ENCODE data around the gene TMEM45A. TPM values are rescaled to one million over a fixed set of nuclear protein-coding genes. Genes with fewer than 3 reads are reported as not detected.
"Not testable (repeated sequence)": the region's sequence is repeated elsewhere in the genome, so short reads cannot be mapped to it uniquely, and the experiment has no call there.

The TMEM45A gene
- total and polyA plus RNA-seq, 4 donors: 16.7 to 31.3 (median 21.5) TPM

GRCh38 chr3:100541428-100541827 lies 49.0 kb downstream of the TMEM45A start:
- H3K27ac ChIP-seq (ENCODE audit: low read depth, low read length); H3K4me3 ChIP-seq (ENCODE audit: low read depth, low read length); H3K27me3 ChIP-seq (ENCODE audit: control insufficient read depth, insufficient read depth, low read length); H3K36me3 ChIP-seq (ENCODE audit: control insufficient read depth, insufficient read depth, low read length); H3K4me1 ChIP-seq (ENCODE audit: control insufficient read depth, insufficient read depth, low read length); H3K9me3 ChIP-seq (ENCODE audit: control insufficient read depth, insufficient read depth, low read length); DNase-seq (ENCODE audit: low read depth in 4 of 6, low spot score in 6 of 6): not testable (repeated sequence)
- WGBS (ENCODE audit: insufficient coverage): 80% methylated on average over 1 of the region's 3 CpGs

GRCh38 chr3:100545371-100545770 lies 53.0 kb downstream of the TMEM45A start:
- H3K27ac ChIP-seq (ENCODE audit: low read depth, low read length): no peak overlapping the region
- no peaks in the 10 kb centered on the region for H3K4me1 ChIP-seq (ENCODE audit: control insufficient read depth, insufficient read depth, low read length)
- DNase-seq (ENCODE audit: low read depth in 4 of 6, low spot score in 6 of 6): no peak
- no peak overlapping the region for H3K4me3 ChIP-seq (ENCODE audit: low read depth, low read length)
- H3K9me3 ChIP-seq (ENCODE audit: control insufficient read depth, insufficient read depth, low read length): no peaks in the 10 kb centered on the region
- H3K27me3 ChIP-seq (ENCODE audit: control insufficient read depth, insufficient read depth, low read length): no peaks in the 10 kb centered on the region
- no peaks in the 10 kb centered on the region for H3K36me3 ChIP-seq (ENCODE audit: control insufficient read depth, insufficient read depth, low read length)
- WGBS (ENCODE audit: insufficient coverage): 53% methylated on average over 2 of the region's 2 CpGs

GRCh38 chr3:100546020-100546744 lies 53.8 kb downstream of the TMEM45A start:
- no peaks in the 10 kb centered on the region for H3K36me3 ChIP-seq (ENCODE audit: control insufficient read depth, insufficient read depth, low read length)
- WGBS (ENCODE audit: insufficient coverage): 80% methylated on average over 1 of the region's 3 CpGs
- H3K27me3 ChIP-seq (ENCODE audit: control insufficient read depth, insufficient read depth, low read length): no peaks in the 10 kb centered on the region
- no peak overlapping the region for H3K4me3 ChIP-seq (ENCODE audit: low read depth, low read length)
- H3K9me3 ChIP-seq (ENCODE audit: control insufficient read depth, insufficient read depth, low read length): no peaks in the 10 kb centered on the region
- DNase-seq (ENCODE audit: low read depth in 4 of 6, low spot score in 6 of 6): no peak
- H3K4me1 ChIP-seq (ENCODE audit: control insufficient read depth, insufficient read depth, low read length): no peaks in the 10 kb centered on the region
- no peak overlapping the region for H3K27ac ChIP-seq (ENCODE audit: low read depth, low read length)

GRCh38 chr3:100548053-100548452 lies 55.6 kb downstream of the TMEM45A start:
- WGBS (ENCODE audit: insufficient coverage): 0% methylated on average over 1 of the region's 2 CpGs
- Histone ChIP-seq H3K36me3 (ENCODE audit: control insufficient read depth, insufficient read depth, low read length) (no peaks in the 10 kb centered on the region), H3K27me3 (ENCODE audit: control insufficient read depth, insufficient read depth, low read length) (no peaks in the 10 kb centered on the region), H3K9me3 (ENCODE audit: control insufficient read depth, insufficient read depth, low read length) (no peaks in the 10 kb centered on the region), H3K4me3 (ENCODE audit: low read depth, low read length) (no peak overlapping the region), H3K27ac (ENCODE audit: low read depth, low read length) (no peak overlapping the region), H3K4me1 (ENCODE audit: control insufficient read depth, insufficient read depth, low read length) (no peaks in the 10 kb centered on the region)
- no peak for DNase-seq (ENCODE audit: low read depth in 4 of 6, low spot score in 6 of 6)

GRCh38 chr3:100553618-100554372 lies 61.4 kb downstream of the TMEM45A start:
- Histone ChIP-seq H3K4me3 (ENCODE audit: low read depth, low read length) (no peak overlapping the region), H3K27ac (ENCODE audit: low read depth, low read length) (no peak overlapping the region), H3K9me3 (ENCODE audit: control insufficient read depth, insufficient read depth, low read length) (no peaks in the 10 kb centered on the region), H3K36me3 (ENCODE audit: control insufficient read depth, insufficient read depth, low read length) (no peaks in the 10 kb centered on the region), H3K4me1 (ENCODE audit: control insufficient read depth, insufficient read depth, low read length) (no peaks in the 10 kb centered on the region), H3K27me3 (ENCODE audit: control insufficient read depth, insufficient read depth, low read length) (no peaks in the 10 kb centered on the region)
- no peak for DNase-seq (ENCODE audit: low read depth in 4 of 6, low spot score in 6 of 6)
- no CpG with 5 or more reads among the region's 3 CpGs for WGBS (ENCODE audit: insufficient coverage)

GRCh38 chr3:100554373-100554676 lies 61.9 kb downstream of the TMEM45A start:
- Histone ChIP-seq H3K27ac (ENCODE audit: low read depth, low read length) (no peak overlapping the region), H3K4me1 (ENCODE audit: control insufficient read depth, insufficient read depth, low read length) (no peaks in the 10 kb centered on the region), H3K27me3 (ENCODE audit: control insufficient read depth, insufficient read depth, low read length) (no peaks in the 10 kb centered on the region), H3K36me3 (ENCODE audit: control insufficient read depth, insufficient read depth, low read length) (no peaks in the 10 kb centered on the region), H3K9me3 (ENCODE audit: control insufficient read depth, insufficient read depth, low read length) (no peaks in the 10 kb centered on the region), H3K4me3 (ENCODE audit: low read depth, low read length) (no peak overlapping the region)
- DNase-seq (ENCODE audit: low read depth in 4 of 6, low spot score in 6 of 6): no peak

- 83% methylated on average over 1 of the region's 2 CpGs for WGBS (ENCODE audit: insufficient coverage)
- Histone ChIP-seq H3K27ac (ENCODE audit: low read depth, low read length) (no peak overlapping the region), H3K36me3 (ENCODE audit: control insufficient read depth, insufficient read depth, low read length) (no peaks in the 10 kb centered on the region), H3K27me3 (ENCODE audit: control insufficient read depth, insufficient read depth, low read length) (no peaks in the 10 kb centered on the region), H3K4me1 (ENCODE audit: control insufficient read depth, insufficient read depth, low read length) (no peaks in the 10 kb centered on the region), H3K4me3 (ENCODE audit: low read depth, low read length) (no peak overlapping the region), H3K9me3 (ENCODE audit: control insufficient read depth, insufficient read depth, low read length) (no peaks in the 10 kb centered on the region)
- no peak for DNase-seq (ENCODE audit: low read depth in 4 of 6, low spot score in 6 of 6)
Measured at GRCh38 chr3:100556673-100557310, 64.4 kb downstream of the TMEM45A start.

- no peak overlapping the region for H3K4me3 ChIP-seq (ENCODE audit: low read depth, low read length)
- no peak overlapping the region for H3K27ac ChIP-seq (ENCODE audit: low read depth, low read length)
- no peak for DNase-seq (ENCODE audit: low read depth in 4 of 6, low spot score in 6 of 6)
- H3K36me3 ChIP-seq (ENCODE audit: control insufficient read depth, insufficient read depth, low read length): no peaks in the 10 kb centered on the region
- H3K9me3 ChIP-seq (ENCODE audit: control insufficient read depth, insufficient read depth, low read length): no peaks in the 10 kb centered on the region
- H3K4me1 ChIP-seq (ENCODE audit: control insufficient read depth, insufficient read depth, low read length): no peaks in the 10 kb centered on the region
- 83% methylated on average over 4 of the region's 7 CpGs for WGBS (ENCODE audit: insufficient coverage)
- H3K27me3 ChIP-seq (ENCODE audit: control insufficient read depth, insufficient read depth, low read length): no peaks in the 10 kb centered on the region
Measured at GRCh38 chr3:100558233-100558632, 65.8 kb downstream of the TMEM45A start.

GRCh38 chr3:100560426-100560825 lies 68.0 kb downstream of the TMEM45A start:
- Histone ChIP-seq H3K4me1 (ENCODE audit: control insufficient read depth, insufficient read depth, low read length) (no peaks in the 10 kb centered on the region), H3K36me3 (ENCODE audit: control insufficient read depth, insufficient read depth, low read length) (no peaks in the 10 kb centered on the region), H3K9me3 (ENCODE audit: control insufficient read depth, insufficient read depth, low read length) (no peaks in the 10 kb centered on the region), H3K4me3 (ENCODE audit: low read depth, low read length) (no peak overlapping the region), H3K27ac (ENCODE audit: low read depth, low read length) (no peak overlapping the region), H3K27me3 (ENCODE audit: control insufficient read depth, insufficient read depth, low read length) (no peaks in the 10 kb centered on the region)
- WGBS (ENCODE audit: insufficient coverage): no CpG with 5 or more reads among the region's 4 CpGs
- no peak for DNase-seq (ENCODE audit: low read depth in 4 of 6, low spot score in 6 of 6)

Measured in spinal cord (tissue), 10 donors.